Liver (tissue), 9 donors: Measurements from ENCODE around the gene IFT122. TPM values are rescaled to one million over a fixed set of nuclear protein-coding genes. Genes with fewer than 3 reads are reported as not detected.

Source experiments
- DNase-seq: peaks from one replicate; pipeline ENCODE4 v3.0.0-alpha.2; 2017; ENCODE audit warnings: low spot score
- H3K27ac ChIP-seq, 2 donors: one replicate each; pipeline ENCODE4 v1.7.0; 2013; ENCODE audit warnings: inconsistent platforms in 2 of 2, low read length in 2 of 2, control low read depth in 1 of 2, low read depth in 1 of 2, mild to moderate bottlenecking in 1 of 2
- H3K27me3 ChIP-seq, 4 donors: one replicate each; pipeline versions ENCODE4 v1.6.1 to v1.7.0; 2013; ENCODE audit warnings: low read length in 3 of 4, inconsistent platforms in 1 of 4, mild to moderate bottlenecking in 1 of 4, moderate library complexity in 1 of 4; ENCODE audit not compliant: control insufficient read depth in 4 of 4, insufficient read depth in 4 of 4
- H3K36me3 ChIP-seq, 4 donors: one replicate each; pipeline versions ENCODE4 v1.6.1 to v1.7.0; 2013; ENCODE audit warnings: low read length in 3 of 4, mild to moderate bottlenecking in 3 of 4, low read depth in 1 of 4, moderate library complexity in 1 of 4; ENCODE audit not compliant: control insufficient read depth in 4 of 4, insufficient read depth in 3 of 4
- H3K4me1 ChIP-seq, 4 donors: one replicate each; pipeline versions ENCODE4 v1.6.1 to v1.7.0; 2013; ENCODE audit warnings: low read length in 3 of 4, mild to moderate bottlenecking in 3 of 4, moderate library complexity in 1 of 4; ENCODE audit not compliant: control insufficient read depth in 4 of 4, insufficient read depth in 4 of 4
- H3K4me3 ChIP-seq, 3 donors: one replicate each; pipeline versions ENCODE4 v1.6.1 to v1.7.0; 2013; ENCODE audit warnings: low read length in 3 of 3, control low read depth in 1 of 3, low read depth in 1 of 3, mild to moderate bottlenecking in 1 of 3
- H3K9ac ChIP-seq, 2 donors: one replicate each; pipeline ENCODE4 v1.7.0; 2013; ENCODE audit warnings: low read length in 2 of 2, mild to moderate bottlenecking in 2 of 2, moderate library complexity in 2 of 2, control low read depth in 1 of 2, low read depth in 1 of 2
- H3K9me3 ChIP-seq, 4 donors: one replicate each; pipeline versions ENCODE4 v1.6.1 to v1.7.0; 2013; ENCODE audit warnings: low read length in 3 of 4; ENCODE audit not compliant: control insufficient read depth in 4 of 4
- FOXA1 ChIP-seq: IDR thresholded peaks from 2 replicates; pipeline ENCODE4 v1.6.1; 2016; ENCODE audit warnings: antibody characterized with exemption
- FOXA2 ChIP-seq: IDR thresholded peaks from 2 replicates; pipeline ENCODE4 v1.6.1; 2016; ENCODE audit warnings: antibody characterized with exemption
- GABPA ChIP-seq, 2 donors: IDR thresholded peaks in 1 of 2; conservative IDR thresholded peaks in 1 of 2; 2 replicates each; pipeline ENCODE4 v1.6.1; 2016; ENCODE audit warnings: antibody characterized with exemption in 2 of 2, mild to moderate bottlenecking in 1 of 2, moderate library complexity in 1 of 2
- HNF4A ChIP-seq, 2 donors: conservative IDR thresholded peaks; 2 replicates each; pipeline ENCODE4 v1.6.1; 2016; ENCODE audit warnings: antibody characterized with exemption in 2 of 2, mild to moderate bottlenecking in 2 of 2
- JUND ChIP-seq, 2 donors: IDR thresholded peaks; 2 replicates each; pipeline ENCODE4 v1.6.1; 2016; ENCODE audit warnings: antibody characterized with exemption in 2 of 2
- RAD21 ChIP-seq, 2 donors: IDR thresholded peaks; 2 replicates each; pipeline ENCODE4 v1.6.1; 2016; ENCODE audit warnings: antibody characterized with exemption in 2 of 2, mild to moderate bottlenecking in 2 of 2
- RXRA ChIP-seq, 2 donors: IDR thresholded peaks; 2 replicates each; pipeline ENCODE4 v1.6.1; 2017 to 2018; ENCODE audit warnings: antibody characterized with exemption in 2 of 2, mild to moderate bottlenecking in 1 of 2
- SP1 ChIP-seq: IDR thresholded peaks from 2 replicates; pipeline ENCODE4 v1.6.1; 2018; ENCODE audit warnings: antibody characterized with exemption, mild to moderate bottlenecking
- YY1 ChIP-seq: IDR thresholded peaks from 2 replicates; pipeline ENCODE4 v1.6.1; 2016; ENCODE audit warnings: antibody characterized with exemption, mild to moderate bottlenecking
- WGBS: extraction: QIAGEN DNeasy Blood & Tissue Kit; methylation state at CpG from one replicate; pipeline ENCODE4 v1.1.7; 2013; 5-methylcytosine and 5-hydroxymethylcytosine counted together
- polyA plus RNA-seq, 2 donors: library from polyadenylated mRNA; stranded (reverse) in 1 of 2; unstranded in 1 of 2; fragments of 200-250 nt in 1 of 2; fragments of >200 nt in 1 of 2; fragmentation: Nextera tagmentation in 1 of 2; extraction: Ambion mirVana in 1 of 2; gene quantifications; one replicate each; pipeline versions ENCODE4 v1.2.1 to v1.2.3, GENCODE V29; 2013 to 2015
- total RNA-seq, 2 donors: library from RNA; depleted of rRNA; stranded (reverse); fragments of >200 nt; gene quantifications; one replicate each; pipeline ENCODE4 v1.2.3, GENCODE V29; 2014
- TF ChIP-seq, protein P1 (sequence below): IDR thresholded peaks from 2 replicates; pipeline ENCODE4 v1.6.1; 2016; ENCODE audit warnings: antibody characterized with exemption
- TF ChIP-seq, protein P2 (sequence below): fragments of 150-350 bp; IDR thresholded peaks from 2 replicates; pipeline ENCODE4 v1.5.1; 2017; ENCODE audit warnings: improper control_type of control experiment, low read depth, low read length; ENCODE audit not compliant: missing input control
- TF ChIP-seq, protein P3 (sequence below): IDR thresholded peaks from 2 replicates; pipeline ENCODE4 v1.6.1; 2016; ENCODE audit warnings: antibody characterized with exemption
- TF ChIP-seq, protein P4 (sequence below): IDR thresholded peaks from 2 replicates; pipeline ENCODE4 v1.6.1; 2016; ENCODE audit warnings: antibody characterized with exemption
- TF ChIP-seq, protein P5 (sequence below): IDR thresholded peaks from 2 replicates; pipeline ENCODE4 v1.6.1; 2016; ENCODE audit warnings: antibody characterized with exemption, mild to moderate bottlenecking
- donor health status: healthy.
- donor health status: healthy.
- donor health status: healthy.
- donor health status: healthy.
- donor health status: healthy.

IFT122 gene
- total and polyA plus RNA-seq, 4 donors = 3.3 to 25.8 (median 10.6) TPM

DNA sequence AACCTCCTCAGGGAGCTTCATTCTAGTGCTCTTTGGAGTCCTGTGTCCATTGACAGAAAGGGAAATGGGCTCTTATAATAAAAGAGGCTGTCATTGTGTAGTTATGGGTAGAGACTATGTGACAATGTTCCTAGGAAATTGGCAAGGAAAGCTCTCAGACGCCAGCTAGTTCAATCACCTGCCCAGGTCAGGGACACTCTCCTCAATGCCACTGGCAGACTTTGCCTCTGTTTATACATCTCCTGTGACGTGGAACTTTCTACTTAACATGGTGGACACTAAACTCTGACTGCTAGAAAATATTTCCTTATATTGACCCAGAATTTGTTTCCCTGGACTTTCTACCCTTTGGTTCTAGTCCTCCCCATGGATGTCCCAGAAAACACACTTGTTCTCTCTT lies 14.4 kb upstream of the IFT122 start (continued):
- TF ChIP-seq FOXA1 (no peak), GABPA (IDR thresholded peaks at IDR 0.05 in 1 of 2, conservative IDR thresholded peaks at IDR 0.05 in 1 of 2) (no peak)
- TF ChIP-seq, protein P1, sequence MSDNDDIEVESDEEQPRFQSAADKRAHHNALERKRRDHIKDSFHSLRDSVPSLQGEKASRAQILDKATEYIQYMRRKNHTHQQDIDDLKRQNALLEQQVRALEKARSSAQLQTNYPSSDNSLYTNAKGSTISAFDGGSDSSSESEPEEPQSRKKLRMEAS = no peak
- TF ChIP-seq, protein P2, sequence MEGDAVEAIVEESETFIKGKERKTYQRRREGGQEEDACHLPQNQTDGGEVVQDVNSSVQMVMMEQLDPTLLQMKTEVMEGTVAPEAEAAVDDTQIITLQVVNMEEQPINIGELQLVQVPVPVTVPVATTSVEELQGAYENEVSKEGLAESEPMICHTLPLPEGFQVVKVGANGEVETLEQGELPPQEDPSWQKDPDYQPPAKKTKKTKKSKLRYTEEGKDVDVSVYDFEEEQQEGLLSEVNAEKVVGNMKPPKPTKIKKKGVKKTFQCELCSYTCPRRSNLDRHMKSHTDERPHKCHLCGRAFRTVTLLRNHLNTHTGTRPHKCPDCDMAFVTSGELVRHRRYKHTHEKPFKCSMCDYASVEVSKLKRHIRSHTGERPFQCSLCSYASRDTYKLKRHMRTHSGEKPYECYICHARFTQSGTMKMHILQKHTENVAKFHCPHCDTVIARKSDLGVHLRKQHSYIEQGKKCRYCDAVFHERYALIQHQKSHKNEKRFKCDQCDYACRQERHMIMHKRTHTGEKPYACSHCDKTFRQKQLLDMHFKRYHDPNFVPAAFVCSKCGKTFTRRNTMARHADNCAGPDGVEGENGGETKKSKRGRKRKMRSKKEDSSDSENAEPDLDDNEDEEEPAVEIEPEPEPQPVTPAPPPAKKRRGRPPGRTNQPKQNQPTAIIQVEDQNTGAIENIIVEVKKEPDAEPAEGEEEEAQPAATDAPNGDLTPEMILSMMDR = no peak

DNA sequence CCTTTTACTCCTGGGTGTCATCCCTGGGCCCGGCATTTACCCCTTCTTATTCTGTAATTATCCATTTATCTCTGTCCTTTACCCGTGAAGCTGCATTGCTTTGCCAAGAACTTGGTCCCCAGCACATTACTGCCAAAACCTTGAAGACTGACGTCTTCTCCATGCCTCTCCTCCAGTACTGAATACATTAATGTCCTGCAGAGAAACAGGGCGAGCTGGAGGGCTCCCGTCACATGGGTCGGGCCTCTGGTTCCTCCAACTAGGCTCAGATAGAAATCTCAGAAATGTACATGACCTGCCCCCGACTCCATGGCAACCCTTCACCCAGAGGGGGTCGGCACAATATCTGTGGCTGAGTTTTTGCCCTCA lies 12.0 kb upstream of the IFT122 start:
- Histone ChIP-seq H3K4me1 (peaks cover 5 to 23% (median 17%) of the 10 kb centered on the region in 4 donors), H3K27ac (no peak overlapping the region), H3K9ac (no peak overlapping the region), H3K27me3 (no peaks in the 10 kb centered on the region), H3K36me3 (peaks cover 4 to 19% (median 13%) of the 10 kb centered on the region in 4 donors), H3K4me3 (peak overlapping the region; percentile 38 to 82 (median 70)), H3K9me3 (no peaks in the 10 kb centered on the region)
- WGBS = 28% methylated on average over 8 of the region's 8 CpGs
- DNase-seq = no peak
- TF ChIP-seq, protein P2 = no peak
- TF ChIP-seq, protein P3, sequence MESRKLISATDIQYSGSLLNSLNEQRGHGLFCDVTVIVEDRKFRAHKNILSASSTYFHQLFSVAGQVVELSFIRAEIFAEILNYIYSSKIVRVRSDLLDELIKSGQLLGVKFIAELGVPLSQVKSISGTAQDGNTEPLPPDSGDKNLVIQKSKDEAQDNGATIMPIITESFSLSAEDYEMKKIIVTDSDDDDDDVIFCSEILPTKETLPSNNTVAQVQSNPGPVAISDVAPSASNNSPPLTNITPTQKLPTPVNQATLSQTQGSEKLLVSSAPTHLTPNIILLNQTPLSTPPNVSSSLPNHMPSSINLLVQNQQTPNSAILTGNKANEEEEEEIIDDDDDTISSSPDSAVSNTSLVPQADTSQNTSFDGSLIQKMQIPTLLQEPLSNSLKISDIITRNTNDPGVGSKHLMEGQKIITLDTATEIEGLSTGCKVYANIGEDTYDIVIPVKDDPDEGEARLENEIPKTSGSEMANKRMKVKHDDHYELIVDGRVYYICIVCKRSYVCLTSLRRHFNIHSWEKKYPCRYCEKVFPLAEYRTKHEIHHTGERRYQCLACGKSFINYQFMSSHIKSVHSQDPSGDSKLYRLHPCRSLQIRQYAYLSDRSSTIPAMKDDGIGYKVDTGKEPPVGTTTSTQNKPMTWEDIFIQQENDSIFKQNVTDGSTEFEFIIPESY = no peak
- TF ChIP-seq HNF4A (conservative IDR thresholded peaks at IDR 0.05) (no peak), FOXA2 (no peak), RAD21 (IDR thresholded peaks at IDR 0.05) (no peak), GABPA (IDR thresholded peaks at IDR 0.05 in 1 of 2, conservative IDR thresholded peaks at IDR 0.05 in 1 of 2) (no peak), FOXA1 (no peak)

DNA sequence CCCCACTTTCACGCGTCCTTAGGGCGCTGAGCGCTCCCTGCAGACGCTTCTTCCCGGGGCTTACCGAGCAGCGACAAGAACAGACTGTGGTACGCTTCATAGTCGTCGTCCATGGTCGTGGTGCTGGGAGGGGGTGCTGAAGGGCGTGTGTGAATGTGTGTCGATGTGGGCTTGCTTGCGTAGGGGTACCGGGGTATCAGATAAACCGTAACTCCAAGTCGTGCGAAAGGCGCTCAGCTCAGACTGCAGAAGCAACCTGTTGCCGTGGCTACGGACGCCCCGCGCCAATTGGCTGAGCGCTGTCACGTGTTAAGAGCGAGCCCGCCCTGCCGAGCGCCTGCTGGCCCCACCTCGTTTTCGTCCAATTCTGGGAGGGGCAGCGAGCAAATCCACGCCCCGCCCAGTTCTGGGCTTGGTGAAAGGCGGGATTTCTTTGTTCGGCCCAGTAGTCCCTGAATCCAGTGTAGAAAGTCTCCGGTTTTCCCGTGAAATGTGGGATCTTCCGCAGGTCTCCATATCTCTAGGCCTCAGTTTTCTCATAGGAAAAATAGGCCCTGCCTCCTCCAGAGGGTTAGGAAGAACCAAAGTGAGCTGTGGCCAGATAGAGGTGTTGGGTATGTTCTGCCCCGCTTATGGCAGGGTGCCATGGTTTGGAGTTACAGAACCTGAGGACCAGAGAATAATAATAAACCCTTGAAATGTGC lies 11.5 kb upstream of the IFT122 start, which contains the start of gene EFCAB12:
Gene EFCAB12 (minus strand): TSS at position 261 of the 704 bp plus-strand sequence. CDS start 148 bp downstream, at position 113.
- no peaks in the 10 kb centered on the region for H3K9me3 ChIP-seq
- H3K27me3 ChIP-seq = no peaks in the 10 kb centered on the region
- peak within 1 kb of the TSS; percentile 5 to 53 for H3K27ac ChIP-seq
- H3K4me3 ChIP-seq = peak within 1 kb of the TSS; percentile 38 to 82 (median 70)
- H3K9ac ChIP-seq = peak within 1 kb of the TSS; percentile 32 to 58
- DNase-seq = peak; percentile 98
- peak; percentile 70 for TF ChIP-seq SP1
- TF ChIP-seq HNF4A (conservative IDR thresholded peaks at IDR 0.05) = peak in 1 of 2 donors; percentile 12
- TF ChIP-seq, protein P1 = no peak
- TF ChIP-seq GABPA (IDR thresholded peaks at IDR 0.05 in 1 of 2, conservative IDR thresholded peaks at IDR 0.05 in 1 of 2) = no peak
- peak in 1 of 2 donors; percentile 22 for TF ChIP-seq RXRA (IDR thresholded peaks at IDR 0.05)
- TF ChIP-seq, protein P4, sequence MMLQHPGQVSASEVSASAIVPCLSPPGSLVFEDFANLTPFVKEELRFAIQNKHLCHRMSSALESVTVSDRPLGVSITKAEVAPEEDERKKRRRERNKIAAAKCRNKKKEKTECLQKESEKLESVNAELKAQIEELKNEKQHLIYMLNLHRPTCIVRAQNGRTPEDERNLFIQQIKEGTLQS = no peak
- TF ChIP-seq, protein P5, sequence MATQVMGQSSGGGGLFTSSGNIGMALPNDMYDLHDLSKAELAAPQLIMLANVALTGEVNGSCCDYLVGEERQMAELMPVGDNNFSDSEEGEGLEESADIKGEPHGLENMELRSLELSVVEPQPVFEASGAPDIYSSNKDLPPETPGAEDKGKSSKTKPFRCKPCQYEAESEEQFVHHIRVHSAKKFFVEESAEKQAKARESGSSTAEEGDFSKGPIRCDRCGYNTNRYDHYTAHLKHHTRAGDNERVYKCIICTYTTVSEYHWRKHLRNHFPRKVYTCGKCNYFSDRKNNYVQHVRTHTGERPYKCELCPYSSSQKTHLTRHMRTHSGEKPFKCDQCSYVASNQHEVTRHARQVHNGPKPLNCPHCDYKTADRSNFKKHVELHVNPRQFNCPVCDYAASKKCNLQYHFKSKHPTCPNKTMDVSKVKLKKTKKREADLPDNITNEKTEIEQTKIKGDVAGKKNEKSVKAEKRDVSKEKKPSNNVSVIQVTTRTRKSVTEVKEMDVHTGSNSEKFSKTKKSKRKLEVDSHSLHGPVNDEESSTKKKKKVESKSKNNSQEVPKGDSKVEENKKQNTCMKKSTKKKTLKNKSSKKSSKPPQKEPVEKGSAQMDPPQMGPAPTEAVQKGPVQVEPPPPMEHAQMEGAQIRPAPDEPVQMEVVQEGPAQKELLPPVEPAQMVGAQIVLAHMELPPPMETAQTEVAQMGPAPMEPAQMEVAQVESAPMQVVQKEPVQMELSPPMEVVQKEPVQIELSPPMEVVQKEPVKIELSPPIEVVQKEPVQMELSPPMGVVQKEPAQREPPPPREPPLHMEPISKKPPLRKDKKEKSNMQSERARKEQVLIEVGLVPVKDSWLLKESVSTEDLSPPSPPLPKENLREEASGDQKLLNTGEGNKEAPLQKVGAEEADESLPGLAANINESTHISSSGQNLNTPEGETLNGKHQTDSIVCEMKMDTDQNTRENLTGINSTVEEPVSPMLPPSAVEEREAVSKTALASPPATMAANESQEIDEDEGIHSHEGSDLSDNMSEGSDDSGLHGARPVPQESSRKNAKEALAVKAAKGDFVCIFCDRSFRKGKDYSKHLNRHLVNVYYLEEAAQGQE = no peak
- no peak for TF ChIP-seq JUND (IDR thresholded peaks at IDR 0.05)
- peak in 1 of 2 donors; percentile 44 for TF ChIP-seq RAD21 (IDR thresholded peaks at IDR 0.05)
- no peak for TF ChIP-seq FOXA1
- TF ChIP-seq YY1 = peak; percentile 43
- peaks cover 5 to 29% (median 22%) of the 10 kb centered on the region in 4 donors for H3K4me1 ChIP-seq
- WGBS = 4% methylated on average over 42 of the region's 42 CpGs
- peaks cover 5 to 20% (median 15%) of the 10 kb centered on the region in 4 donors for H3K36me3 ChIP-seq
